ENCODE results near the gene APBB1IP. TPM values are rescaled to one million over a fixed set of nuclear protein-coding genes. Genes with fewer than 3 reads are reported as not detected.

APBB1IP gene
- total and polyA plus RNA-seq, 2 of the 8 experiments (the other 6 are each of a cell fraction or from before 2014, with no cell fraction given), result 0.05 TPM; not detected in 1

- POLR2A ChIA-PET (ENCODE audit: partially characterized antibody), result interaction anchor here (0.6 kb wide), 1 partner anchor 259 kb away, joined by 3 read pairs; no protein-coding TSS in a partner anchor
- Histone ChIP-seq H3K23me2 (ENCODE audit: low read depth, low read length) (no peaks in the 10 kb centered on the region; the same call in 1 of the 2 replicates), H3K79me1 (ENCODE audit: low read depth, low read length) (no peaks in the 10 kb centered on the region), H2AK5ac (ENCODE audit: low read depth, low read length) (no peak overlapping the region), H3K9me3 (ENCODE audit: insufficient read depth in 2 of 2, low read depth in 1 of 2, low read length in 1 of 2) (no peaks in the 10 kb centered on the region), H3K36me3 (ENCODE audit: control insufficient read depth in 2 of 4, insufficient read depth in 4 of 4, low read length in 3 of 4) (no peaks in the 10 kb centered on the region), H4K91ac (replicated peaks; ENCODE audit: insufficient read length, low read length) (no peak overlapping the region), H2BK20ac (ENCODE audit: low read length) (no peak overlapping the region), H2BK12ac (ENCODE audit: low read depth, low read length) (no peak overlapping the region), H2BK15ac (ENCODE audit: low read length) (no peak overlapping the region), H4K20me1 (replicated peaks in 1 of 2; ENCODE audit: control insufficient read depth in 1 of 2, insufficient read depth in 2 of 2, low read length in 2 of 2) (no peaks in the 10 kb centered on the region), H3K9ac (replicated peaks in 1 of 4; ENCODE audit: extremely low read depth in 1 of 4, low read depth in 3 of 4, low read length in 3 of 4) (no peak overlapping the region), H3K56ac (replicated peaks; ENCODE audit: insufficient read length, low read depth, low read length) (no peak overlapping the region), H2AFZ (ENCODE audit: low read length) (no peak overlapping the region), H3K4me1 (replicated peaks in 1 of 4; ENCODE audit: control insufficient read depth in 3 of 4, insufficient read depth in 4 of 4, low read length in 3 of 4) (no peaks in the 10 kb centered on the region), H3K27me3 (replicated peaks in 1 of 4; ENCODE audit: control insufficient read depth in 3 of 4, extremely low read depth in 1 of 4, insufficient read depth in 3 of 4, low read length in 3 of 4) (no peaks in the 10 kb centered on the region), H3K23ac (ENCODE audit: insufficient read length) (no peak overlapping the region), H3K79me2 (ENCODE audit: control insufficient read depth in 1 of 2, insufficient read depth in 2 of 2, low read length in 2 of 2) (no peaks in the 10 kb centered on the region), H3K4me3 (ENCODE audit: extremely low read depth in 1 of 4, insufficient read depth in 2 of 4, low read depth in 3 of 4, low read length in 4 of 4) (no peak overlapping the region), H3K18ac (ENCODE audit: extremely low read depth, low read length) (no peak overlapping the region), H4K5ac (ENCODE audit: insufficient read length, low read depth, low read length) (no peak overlapping the region), H2BK120ac (replicated peaks; ENCODE audit: low read depth, low read length) (no peak overlapping the region), H3K4ac (replicated peaks; ENCODE audit: insufficient read length, low read depth, low read length) (no peak overlapping the region), H2BK5ac (ENCODE audit: low read depth, low read length) (no peak overlapping the region), H4K8ac (ENCODE audit: extremely low read depth, insufficient read depth, low read length) (no peak overlapping the region), H3K4me2 (ENCODE audit: insufficient read depth in 1 of 2, low read depth in 2 of 2, low read length in 2 of 2) (no peak overlapping the region), H3K27ac (ENCODE audit: low read depth, low read length) (no peak overlapping the region), H3K14ac (ENCODE audit: insufficient read length) (no peak overlapping the region)
- DNase-seq (ENCODE audit: low read depth in 1 of 2, low spot score in 2 of 2), result no peak
- CTCF ChIA-PET (ENCODE audit: partially characterized antibody), result interaction anchor here (1.0 to 1.1 kb wide), 2 partner anchors 20 to 157 kb away, joined by 3 read pairs; no protein-coding TSS in a partner anchor
- FAIRE-seq, result no peak
- 93% methylated on average over 5 of the region's 5 CpGs; no CpG with 5 or more reads in 1 of the 2 experiments for WGBS, 2 experiments (ENCODE audit: extremely low coverage in 1 of 2, insufficient coverage in 1 of 2, insufficient read length in 1 of 2, insufficient replicate concordance in 2 of 2, low coverage in 1 of 2, low lambda C conversion rate in 2 of 2, missing lambda C conversion rate in 1 of 2)
- TF ChIP-seq ATF3 (IDR thresholded peaks at IDR 0.05; ENCODE audit: insufficient read depth, low read depth, low read length) (no peak), CREB1 (IDR thresholded peaks at IDR 0.05) (no peak), GABPA (IDR thresholded peaks at IDR 0.05; ENCODE audit: borderline replicate concordance, insufficient read depth, low read length) (no peak), SP4 (IDR thresholded peaks at IDR 0.05; ENCODE audit: low read length) (no peak), CBX5 (IDR thresholded peaks at IDR 0.05; ENCODE audit: low read depth, low read length) (no peak), ZNF274 (IDR thresholded peaks at IDR 0.05; ENCODE audit: borderline replicate concordance, extremely low read depth, low read length) (no peak), SUZ12 (IDR thresholded peaks at IDR 0.05; ENCODE audit: low read length) (no peak), USF2 (IDR thresholded peaks at IDR 0.05; ENCODE audit: low read length) (no peak), SIN3A (conservative IDR thresholded peaks at IDR 0.05 in 1 of 2, IDR thresholded peaks at IDR 0.05 in 1 of 2; ENCODE audit: low read depth in 1 of 2, low read length in 2 of 2) (no peak), CTCF (IDR thresholded peaks at IDR 0.05; ENCODE audit: control extremely low read depth in 1 of 3, insufficient read depth in 1 of 3, low read depth in 1 of 3, low read length in 3 of 3) (no peak)
Observed at GRCh38 chr10:26446258-26446657, 8.1 kb downstream of the APBB1IP start.

Data from H1 (cell line).